WERI-Rb-1 (cell line): ENCODE data around the gene ERFE.

Experiments used
- DNase-seq: peaks from one replicate; pipeline ENCODE4 v3.0.0-alpha.2; 2020
- H3K27ac ChIP-seq: fragments of 250-450 bp; sonication (Bioruptor Pico); 2 replicates; pipeline ENCODE4 v1.5.1; 2020; ENCODE audit warnings: mild to moderate bottlenecking, moderate library complexity
- H3K27me3 ChIP-seq: fragments of 250-450 bp; sonication (Bioruptor Pico); 2 replicates; pipeline ENCODE4 v1.5.1; 2021; ENCODE audit warnings: mild to moderate bottlenecking, low read depth, moderate library complexity; ENCODE audit not compliant: insufficient read depth, severe bottlenecking
- H3K36me3 ChIP-seq: fragments of 250-450 bp; sonication (Bioruptor Pico); 2 replicates; pipeline ENCODE4 v1.5.1; 2020; ENCODE audit warnings: mild to moderate bottlenecking, moderate library complexity
- H3K4me3 ChIP-seq: 2 replicates; pipeline ENCODE4 v1.5.1; 2011; ENCODE audit warnings: low read depth, mild to moderate bottlenecking, control low read depth, low read length
- H3K9me3 ChIP-seq: fragments of 250-450 bp; sonication (Bioruptor Pico); 2 replicates; pipeline ENCODE4 v1.5.1; 2021; ENCODE audit warnings: mild to moderate bottlenecking, moderate library complexity; ENCODE audit not compliant: severe bottlenecking
- TF ChIP-seq, protein P1 (sequence below): IDR thresholded peaks from 2 replicates; pipeline ENCODE4 v1.5.1; 2011; ENCODE audit warnings: low read depth, mild to moderate bottlenecking, control low read depth, inconsistent platforms, low read length

Gene ERFE

DNA sequence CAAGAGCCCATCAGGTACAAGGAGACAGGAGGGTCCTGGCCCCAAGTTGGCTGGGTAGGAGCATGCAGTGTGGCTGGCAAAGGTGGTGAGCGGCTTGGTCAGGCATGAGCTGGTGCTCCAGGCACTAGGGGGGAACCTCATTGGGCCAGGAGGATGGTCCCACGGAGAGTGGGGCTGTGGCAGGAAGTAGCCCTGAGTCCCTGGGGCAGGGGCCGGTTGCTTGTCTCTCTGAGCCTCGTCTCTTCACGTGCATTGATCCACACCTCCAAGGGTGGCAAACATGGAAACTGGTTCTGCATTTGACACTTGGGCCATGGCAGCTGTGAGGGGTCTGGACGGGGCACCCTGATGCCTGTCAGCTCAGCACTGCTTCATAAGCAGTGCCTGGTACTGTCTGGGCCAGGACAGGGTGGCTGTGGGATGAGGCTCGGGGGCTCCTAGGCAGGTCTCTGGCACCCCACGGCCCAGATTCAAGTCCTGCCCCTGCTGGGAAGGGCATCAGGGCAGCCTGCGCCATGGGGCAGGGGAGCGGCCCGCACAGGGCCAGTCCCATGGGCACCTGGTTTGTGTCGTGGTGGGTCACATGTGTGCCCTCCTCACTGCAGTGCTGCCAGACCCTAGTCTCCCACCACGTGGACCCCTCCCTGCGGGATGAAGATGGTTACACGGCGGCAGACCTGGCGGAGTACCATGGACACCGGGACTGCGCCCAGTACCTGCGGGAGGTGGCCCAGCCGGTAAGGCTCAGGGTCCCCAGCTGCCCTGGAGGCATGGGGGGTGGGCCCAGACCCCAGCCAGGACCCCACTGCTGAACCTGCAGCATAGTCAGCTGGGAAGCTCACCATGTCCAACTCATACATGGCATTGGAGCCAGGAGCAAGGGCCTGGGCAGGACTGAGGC is 42.2 kb upstream of the ERFE start:
- Histone ChIP-seq H3K9me3 (peaks cover 5% of the 10 kb centered on the region), H3K36me3 (no peaks in the 10 kb centered on the region), H3K4me3 (no peak overlapping the region), H3K27me3 (no peaks in the 10 kb centered on the region), H3K27ac (no peak overlapping the region)
- DNase-seq = no peak
- TF ChIP-seq, protein P1, sequence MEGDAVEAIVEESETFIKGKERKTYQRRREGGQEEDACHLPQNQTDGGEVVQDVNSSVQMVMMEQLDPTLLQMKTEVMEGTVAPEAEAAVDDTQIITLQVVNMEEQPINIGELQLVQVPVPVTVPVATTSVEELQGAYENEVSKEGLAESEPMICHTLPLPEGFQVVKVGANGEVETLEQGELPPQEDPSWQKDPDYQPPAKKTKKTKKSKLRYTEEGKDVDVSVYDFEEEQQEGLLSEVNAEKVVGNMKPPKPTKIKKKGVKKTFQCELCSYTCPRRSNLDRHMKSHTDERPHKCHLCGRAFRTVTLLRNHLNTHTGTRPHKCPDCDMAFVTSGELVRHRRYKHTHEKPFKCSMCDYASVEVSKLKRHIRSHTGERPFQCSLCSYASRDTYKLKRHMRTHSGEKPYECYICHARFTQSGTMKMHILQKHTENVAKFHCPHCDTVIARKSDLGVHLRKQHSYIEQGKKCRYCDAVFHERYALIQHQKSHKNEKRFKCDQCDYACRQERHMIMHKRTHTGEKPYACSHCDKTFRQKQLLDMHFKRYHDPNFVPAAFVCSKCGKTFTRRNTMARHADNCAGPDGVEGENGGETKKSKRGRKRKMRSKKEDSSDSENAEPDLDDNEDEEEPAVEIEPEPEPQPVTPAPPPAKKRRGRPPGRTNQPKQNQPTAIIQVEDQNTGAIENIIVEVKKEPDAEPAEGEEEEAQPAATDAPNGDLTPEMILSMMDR = no peak

DNA sequence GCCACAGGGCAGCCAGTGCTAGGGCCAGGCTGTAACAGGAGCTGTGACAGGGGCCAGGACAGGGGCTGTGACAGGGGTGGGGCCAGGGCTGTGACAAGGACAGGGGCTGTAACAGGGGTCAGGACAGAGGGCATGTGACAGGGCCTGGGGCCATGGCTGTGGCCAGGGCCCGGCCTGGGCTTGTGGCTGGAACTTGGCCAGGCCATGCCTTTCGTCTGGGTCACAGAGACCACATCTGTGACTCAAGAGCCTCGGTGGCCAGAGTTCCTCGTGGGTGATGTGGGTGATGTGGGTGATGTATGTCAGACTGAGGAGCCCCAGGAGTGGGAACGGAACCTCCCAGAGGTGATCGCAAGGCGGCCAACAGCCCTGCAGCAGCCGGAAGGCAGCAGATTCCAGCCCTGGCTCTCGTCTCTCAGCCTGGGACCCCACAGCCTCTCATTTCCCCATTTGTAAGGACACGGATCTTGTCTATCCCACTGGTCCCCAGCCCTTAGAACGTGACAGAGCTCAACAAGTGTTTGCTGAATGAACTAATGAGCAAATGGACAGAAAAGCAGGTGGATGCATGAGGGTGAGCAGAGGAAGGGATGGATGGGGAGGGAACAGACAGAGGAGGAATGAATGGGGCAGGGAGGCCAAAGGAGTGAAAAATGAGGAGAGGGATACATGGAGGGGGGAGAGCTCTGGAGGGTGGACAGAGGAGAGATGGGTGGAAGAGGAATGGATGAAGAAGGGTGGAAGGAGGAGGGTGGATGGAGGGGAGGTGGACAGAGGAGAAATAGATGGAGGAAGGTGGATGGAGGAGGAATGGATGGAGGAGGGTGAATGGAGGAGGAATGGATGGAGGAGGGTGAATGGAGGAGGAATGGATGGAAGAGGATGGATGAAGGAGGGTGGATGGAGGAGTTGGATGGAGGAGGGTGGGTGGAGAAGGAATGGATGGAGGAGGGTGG is 41.3 kb upstream of the ERFE start:
- H3K36me3 ChIP-seq = no peaks in the 10 kb centered on the region
- no peak for DNase-seq
- H3K4me3 ChIP-seq = no peak overlapping the region
- H3K9me3 ChIP-seq = peaks cover under 1% of the 10 kb centered on the region
- no peaks in the 10 kb centered on the region for H3K27me3 ChIP-seq
- TF ChIP-seq, protein P1 = no peak
- no peak overlapping the region for H3K27ac ChIP-seq

DNA sequence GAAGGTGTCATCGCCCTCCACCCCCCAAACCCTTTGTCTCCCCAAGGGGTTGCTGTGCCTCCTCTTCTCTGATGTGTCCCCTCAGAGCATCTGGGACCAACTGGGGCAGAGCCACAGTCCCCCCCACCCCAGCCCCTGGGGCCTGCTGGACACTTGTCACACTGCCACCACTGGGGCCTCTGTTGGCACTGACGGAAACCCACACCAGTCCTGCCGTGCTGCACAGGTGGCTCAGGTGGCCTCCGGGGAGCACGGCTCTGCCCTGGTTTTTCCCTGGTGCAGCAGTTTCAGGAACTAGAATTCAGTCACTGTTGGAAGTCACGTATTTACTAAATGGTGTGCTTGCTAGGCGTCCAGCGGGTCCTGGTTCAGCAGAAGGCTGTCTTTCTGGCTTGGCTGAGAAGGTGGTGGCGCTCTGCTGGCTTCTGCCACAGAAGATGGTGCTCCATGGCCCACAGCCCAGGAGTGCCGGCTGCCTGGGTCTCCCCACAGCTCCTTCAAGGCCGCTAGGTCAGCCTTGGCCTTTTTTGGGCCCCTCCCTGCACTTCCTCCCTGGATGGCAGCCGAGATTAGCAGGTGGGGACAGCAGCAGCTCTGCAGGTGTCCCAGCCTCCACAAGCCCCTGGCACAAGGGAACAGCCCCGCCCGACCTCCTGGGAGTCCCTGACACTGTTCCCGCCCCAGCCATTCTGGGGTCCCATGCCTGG is 38.9 kb upstream of the ERFE start:
- no peak overlapping the region for H3K27ac ChIP-seq
- no peak overlapping the region for H3K4me3 ChIP-seq
- no peaks in the 10 kb centered on the region for H3K27me3 ChIP-seq
- TF ChIP-seq, protein P1 = no peak
- H3K9me3 ChIP-seq = no peaks in the 10 kb centered on the region
- DNase-seq = no peak
- H3K36me3 ChIP-seq = no peaks in the 10 kb centered on the region

DNA sequence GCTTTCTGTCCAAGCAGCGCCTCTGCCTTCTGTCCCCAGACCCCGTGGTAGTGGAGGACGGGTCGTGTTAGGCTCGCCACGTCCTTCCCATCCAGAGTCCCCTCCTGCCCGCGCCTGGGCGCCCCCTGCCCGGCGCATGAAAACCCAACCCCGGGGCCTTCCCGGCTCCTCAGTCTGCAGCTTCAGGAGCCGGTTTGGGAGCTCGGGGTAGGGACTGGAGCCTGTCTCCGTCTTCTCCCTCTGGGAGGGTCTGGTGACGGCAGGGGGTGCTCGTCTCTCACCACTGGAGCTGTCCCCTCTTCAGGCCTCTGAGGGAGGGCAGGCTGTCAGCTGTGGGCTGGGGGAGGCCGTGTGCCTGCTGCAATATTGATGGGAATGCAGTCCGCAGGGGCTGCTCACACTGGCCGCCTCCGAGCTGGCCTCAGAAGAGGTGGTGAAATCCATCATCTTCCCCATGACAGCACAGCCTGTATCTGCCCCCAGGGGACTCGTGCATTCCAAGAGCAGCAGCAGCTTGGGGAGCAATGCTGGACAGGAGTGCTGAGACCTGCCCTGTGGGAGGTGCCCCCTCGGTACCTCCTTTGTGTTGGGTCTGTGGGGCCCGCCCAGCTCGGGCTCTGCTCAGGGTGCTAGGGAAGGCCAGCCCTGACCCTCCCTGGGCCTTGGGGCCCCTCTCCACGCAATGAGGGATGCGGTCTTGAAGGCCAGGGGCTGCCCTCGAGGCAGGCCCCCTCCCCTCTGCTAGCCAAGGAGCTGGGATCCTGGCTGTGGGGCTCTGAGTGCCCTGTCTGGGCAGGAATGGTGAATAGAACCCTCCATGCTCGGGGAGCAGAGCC is 38.1 kb upstream of the ERFE start:
- no peak for DNase-seq
- Histone ChIP-seq H3K27ac (no peak overlapping the region), H3K36me3 (no peaks in the 10 kb centered on the region), H3K4me3 (no peak overlapping the region), H3K27me3 (no peaks in the 10 kb centered on the region), H3K9me3 (no peaks in the 10 kb centered on the region)
- TF ChIP-seq, protein P1 = no peak
